ENCODE data around the gene GALNT16. TPM values are rescaled to one million over a fixed set of nuclear protein-coding genes. Genes with fewer than 3 reads are reported as not detected.

The GALNT16 gene
- total RNA-seq, 1 donor from 2014 or later = 1.6 TPM

DNA sequence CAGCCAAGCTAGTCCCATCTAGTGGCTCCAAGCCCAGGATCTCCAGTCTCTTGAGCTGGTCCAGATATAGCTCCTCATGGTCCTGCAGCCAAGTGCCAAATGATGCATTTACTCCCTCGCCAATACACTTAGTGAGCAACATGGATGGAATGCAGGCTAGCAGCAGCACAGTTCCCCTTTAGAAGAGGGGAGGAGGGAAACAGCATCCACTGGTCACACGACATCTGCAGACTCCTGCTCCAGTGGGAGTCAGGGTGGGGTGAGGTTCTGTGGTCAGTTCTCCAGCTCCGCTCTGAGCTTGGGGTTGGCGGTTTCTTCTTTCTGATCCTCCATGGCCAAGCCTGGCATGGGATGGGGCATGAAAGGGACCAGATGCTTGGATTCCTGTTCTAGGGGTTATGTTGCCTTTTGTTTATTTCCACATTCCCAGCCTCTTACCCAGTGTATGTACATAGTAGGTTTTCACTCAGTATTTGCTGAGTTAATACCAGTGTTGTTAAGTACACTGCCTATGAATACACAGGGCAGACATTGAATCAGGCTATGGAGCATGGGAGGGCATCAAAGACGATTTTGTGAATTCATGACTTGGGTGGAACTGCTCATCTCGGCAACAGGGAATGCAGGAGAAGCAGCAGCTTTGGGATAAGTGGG is 57.3 kb downstream of the GALNT16 start:
- DNase-seq (ENCODE audit: low spot score) = peak; percentile 51

- no peak for DNase-seq (ENCODE audit: low spot score)
These were observed 57.8 kb downstream of the GALNT16 start for GRCh38 chr14:69317780-69318179.

- DNase-seq (ENCODE audit: low spot score) = no peak
These were observed 58.3 kb downstream of the GALNT16 start for GRCh38 chr14:69318241-69318640.

DNA sequence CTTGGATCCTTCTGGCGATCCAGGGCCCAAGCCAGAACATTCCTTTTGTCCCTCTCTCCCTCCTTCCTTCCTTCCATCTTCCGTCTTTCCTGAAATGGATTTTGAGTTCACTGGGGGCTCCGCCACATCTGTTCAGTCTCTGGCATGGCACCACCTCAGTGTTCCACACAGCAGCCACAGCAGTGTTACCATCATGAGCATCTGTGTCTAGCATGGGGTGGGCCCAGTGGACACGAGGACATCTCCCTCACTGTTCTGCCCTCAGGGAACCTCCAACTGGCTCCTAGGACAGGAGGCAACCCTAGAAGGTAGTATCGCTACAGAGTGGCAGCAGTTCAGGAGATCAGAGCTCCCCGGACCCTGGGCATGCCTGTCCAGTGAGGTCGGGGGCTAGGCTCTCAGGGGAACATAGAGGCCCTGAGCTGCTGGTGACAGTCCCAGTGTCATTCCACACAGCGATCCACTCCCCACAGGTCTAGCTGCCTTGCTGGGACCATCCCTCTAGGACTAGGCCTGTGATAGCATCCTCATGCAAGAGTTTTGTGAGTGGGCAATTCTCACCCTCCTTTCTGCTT is 59.0 kb downstream of the GALNT16 start:
- DNase-seq (ENCODE audit: low spot score) = no peak

DNA sequence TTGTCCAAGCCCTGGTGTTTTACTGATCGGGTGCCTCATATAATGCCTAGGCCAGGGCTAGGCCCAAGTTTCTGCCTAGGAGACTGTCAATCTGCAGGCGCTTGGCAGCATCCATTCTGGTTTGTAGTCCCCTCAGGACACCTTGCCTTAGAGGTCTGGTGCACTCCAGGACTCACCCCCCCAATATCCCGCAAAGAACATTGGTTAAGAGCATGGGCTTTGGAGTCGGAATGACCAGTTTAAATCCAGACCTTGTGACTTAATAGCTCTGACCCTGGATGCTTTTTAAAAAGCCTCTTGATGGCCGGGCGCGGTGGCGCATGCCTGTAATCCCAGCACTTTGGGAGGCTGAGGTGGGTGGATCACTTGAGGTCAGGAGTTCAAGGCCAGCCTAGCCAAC is 60.0 kb downstream of the GALNT16 start:
- no peak for DNase-seq (ENCODE audit: low spot score)

- no peak for DNase-seq (ENCODE audit: low spot score)
These were observed 60.8 kb downstream of the GALNT16 start for GRCh38 chr14:69320581-69321365.

- no peak for DNase-seq (ENCODE audit: low spot score)
These were observed 61.8 kb downstream of the GALNT16 start for GRCh38 chr14:69321601-69322330.

DNA sequence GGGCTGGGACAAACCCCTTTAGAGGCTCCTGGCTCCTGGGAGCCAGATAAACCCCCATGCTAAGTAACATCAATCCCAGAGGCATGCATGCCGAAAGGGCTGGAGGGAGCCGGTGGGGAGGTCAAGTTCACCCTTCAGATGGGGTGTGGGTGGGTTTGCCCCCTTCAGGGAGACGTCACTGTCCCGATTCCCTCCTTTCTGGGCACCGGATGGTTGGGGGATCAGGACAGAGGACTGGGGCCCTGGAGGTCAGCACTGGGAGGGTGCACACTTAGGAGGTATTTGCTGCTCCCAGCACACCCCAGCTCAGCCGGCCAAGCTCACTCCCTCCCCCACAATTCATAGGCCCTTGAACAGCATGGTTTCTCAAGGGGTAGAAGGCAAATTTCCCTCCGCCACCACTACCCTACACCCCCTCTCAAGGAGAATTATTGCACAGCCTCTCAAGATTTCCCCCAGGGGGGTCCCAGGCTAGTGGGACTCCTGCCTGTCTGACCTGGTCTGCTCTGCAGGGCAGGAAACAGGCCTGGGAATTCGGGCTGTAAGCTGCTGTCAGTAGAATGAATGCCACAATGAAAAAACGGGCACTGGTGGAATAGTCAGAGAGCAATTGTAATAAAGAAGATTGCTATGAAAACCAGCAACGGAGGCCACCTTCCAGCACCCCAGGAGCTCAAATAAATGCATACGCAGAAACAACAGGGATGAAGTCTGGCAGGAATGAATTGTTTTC is 63.5 kb downstream of the GALNT16 start:
- DNase-seq (ENCODE audit: low spot score) = no peak

DNA sequence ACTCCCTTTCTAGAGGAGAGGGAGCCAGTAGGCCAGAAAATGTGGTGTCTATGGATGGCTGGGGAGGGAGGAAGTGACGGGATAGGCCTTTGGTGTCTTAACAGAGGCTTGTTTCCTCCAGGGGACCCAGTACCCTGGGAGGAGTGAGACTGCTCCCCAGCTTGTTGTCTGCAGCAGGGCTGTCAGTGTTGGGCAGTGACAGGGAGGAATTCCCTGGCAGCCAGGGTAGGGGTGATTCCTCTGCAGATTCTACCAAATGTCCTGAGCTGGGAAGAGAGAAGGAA is 64.0 kb downstream of the GALNT16 start:
- no peak for DNase-seq (ENCODE audit: low spot score)

DNA sequence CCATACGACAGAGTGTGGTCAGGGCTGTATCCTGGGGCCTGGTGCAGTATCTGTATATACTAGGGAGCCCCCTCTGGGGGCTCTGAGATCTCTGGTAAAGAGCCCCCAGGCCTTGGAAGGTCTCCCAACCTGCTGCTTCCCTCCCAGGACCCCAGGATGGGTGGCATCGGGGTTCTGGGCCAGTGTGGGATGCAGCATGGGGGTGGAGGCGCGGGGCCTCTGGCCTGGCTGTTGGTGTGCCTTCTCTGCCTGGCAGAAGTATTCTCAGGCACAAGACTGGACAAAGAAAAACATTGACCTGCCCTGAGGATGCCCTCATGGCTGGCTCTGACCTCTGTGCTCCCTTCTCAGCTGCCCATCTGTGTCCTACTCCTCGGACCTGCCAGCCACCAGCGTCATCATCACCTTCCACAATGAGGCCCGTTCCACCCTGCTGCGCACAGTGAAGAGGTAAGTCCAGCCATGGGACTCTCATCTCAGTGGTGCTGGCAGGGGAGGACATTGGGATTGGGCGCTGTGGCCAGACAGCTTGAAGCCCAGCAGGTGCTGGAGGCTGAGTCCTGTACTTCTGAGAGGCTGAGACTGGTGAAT is 64.5 kb downstream of the GALNT16 start:
- no peak for DNase-seq (ENCODE audit: low spot score)

GRCh38 chr14:69325086-69325485 is 65.1 kb downstream of the GALNT16 start:
- no peak for DNase-seq (ENCODE audit: low spot score)

GRCh38 chr14:69325646-69326265 is 65.8 kb downstream of the GALNT16 start:
- DNase-seq (ENCODE audit: low spot score) = no peak

DNA sequence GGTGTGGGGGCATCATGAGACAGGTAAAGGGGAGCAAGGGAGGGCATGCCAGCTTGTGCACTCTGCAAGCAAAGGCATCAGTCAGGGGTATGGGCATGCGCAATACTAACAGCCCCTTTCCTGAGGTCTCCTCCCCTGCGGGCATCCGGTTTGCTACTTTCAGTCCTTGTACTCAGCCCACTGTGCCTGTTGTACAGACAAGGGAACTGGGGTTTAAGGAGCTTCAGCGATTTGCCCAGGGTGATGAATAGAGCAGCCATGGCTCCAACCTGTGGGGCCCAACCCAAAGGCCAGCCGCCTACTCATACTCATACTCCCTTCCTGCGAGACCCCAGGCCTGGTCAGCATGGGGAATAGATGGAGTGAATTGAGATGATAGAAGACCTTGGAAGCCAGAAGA is 66.7 kb downstream of the GALNT16 start:
- DNase-seq (ENCODE audit: low spot score) = no peak

DNA sequence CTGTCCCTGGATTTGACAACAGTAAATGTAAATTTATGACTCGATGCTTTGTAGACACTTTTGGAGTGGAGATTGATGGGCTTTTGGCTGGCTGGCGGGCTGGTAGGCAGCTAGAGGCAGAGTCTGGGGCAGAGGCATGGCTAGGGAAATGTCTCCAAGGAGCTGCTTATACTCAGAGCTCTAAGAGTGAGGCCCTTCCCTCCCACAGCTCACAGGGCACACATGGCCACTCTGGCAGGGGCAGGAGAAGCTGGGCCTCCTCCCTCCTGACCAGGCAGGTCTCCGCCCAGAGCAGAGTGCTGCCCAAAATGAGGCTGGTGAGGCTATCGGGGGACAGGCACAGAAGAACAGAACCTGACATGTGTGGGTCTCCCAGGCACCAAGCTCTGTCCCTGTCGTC is 67.5 kb downstream of the GALNT16 start:
- no peak for DNase-seq (ENCODE audit: low spot score)

- no peak for DNase-seq (ENCODE audit: low spot score)
These were observed 68.4 kb downstream of the GALNT16 start for GRCh38 chr14:69328317-69328716.

DNA sequence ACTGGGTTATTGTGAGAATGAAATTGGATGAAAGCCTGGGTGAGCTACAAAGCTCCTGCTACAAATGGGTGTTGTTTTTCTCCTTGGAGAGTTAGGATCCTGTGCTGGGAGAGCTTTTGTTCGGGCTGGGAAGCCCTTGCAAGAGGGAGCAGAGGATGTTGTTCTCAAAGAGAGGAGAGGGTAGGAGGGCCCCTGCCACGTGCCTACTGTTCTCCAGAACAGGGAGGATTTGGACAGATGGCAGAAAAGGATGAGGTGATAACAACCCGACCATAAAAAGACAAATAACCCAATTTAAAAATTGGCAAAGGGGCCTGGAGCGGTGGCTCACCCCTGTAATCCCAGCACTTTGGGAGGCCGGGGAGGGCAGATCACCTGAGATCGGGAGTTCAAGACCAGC is 68.8 kb downstream of the GALNT16 start:
- DNase-seq (ENCODE audit: low spot score) = no peak

DNA sequence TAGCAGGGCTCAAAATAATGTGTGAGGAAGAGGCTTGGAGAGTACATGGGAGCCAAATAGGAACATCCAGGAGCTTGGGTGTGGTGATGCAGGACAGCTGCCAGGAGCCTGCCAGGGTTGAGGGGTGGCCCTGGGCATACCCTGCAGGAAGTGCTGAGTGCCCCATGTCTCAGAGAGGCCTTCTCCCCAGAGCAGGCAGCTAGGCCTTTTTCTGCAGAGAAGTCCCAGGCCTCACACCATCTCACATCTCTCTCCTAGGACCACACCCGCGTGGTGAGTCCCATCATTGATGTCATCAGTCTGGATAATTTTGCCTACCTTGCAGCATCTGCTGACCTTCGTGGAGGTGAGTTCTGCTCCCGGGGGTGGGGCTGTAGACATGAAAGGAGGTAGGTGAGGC is 71.2 kb downstream of the GALNT16 start:
- no peak for DNase-seq (ENCODE audit: low spot score)

GRCh38 chr14:69332782-69333395 is 72.9 kb downstream of the GALNT16 start:
- DNase-seq (ENCODE audit: low spot score) = no peak

GRCh38 chr14:69333791-69334337 is 73.9 kb downstream of the GALNT16 start:
- no peak for DNase-seq (ENCODE audit: low spot score)

DNA sequence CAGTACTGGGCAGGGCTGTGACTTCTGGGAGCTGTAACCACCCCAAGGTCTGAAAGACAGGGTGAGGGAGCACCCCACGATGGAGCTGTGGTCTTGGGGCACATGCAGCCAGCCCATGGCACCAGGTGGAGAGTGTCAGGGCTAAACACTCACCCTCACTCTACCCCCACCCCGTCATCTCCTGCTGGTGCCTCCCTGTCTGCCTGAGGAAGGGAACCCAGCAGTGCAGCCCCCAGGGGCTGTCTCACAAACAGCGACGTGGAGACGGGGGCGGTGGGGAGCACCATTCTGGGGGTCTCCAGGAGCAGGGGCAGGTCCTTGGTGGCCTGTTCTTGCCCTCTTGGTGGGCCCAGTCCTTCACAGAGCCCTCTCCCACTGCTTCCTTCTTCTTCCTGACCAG is 74.6 kb downstream of the GALNT16 start:
- DNase-seq (ENCODE audit: low spot score) = no peak

All from ureter (tissue), 1 donor.